Measurements from ENCODE around the gene RRP36.
"Not testable (repeated sequence)": the region's sequence is repeated elsewhere in the genome, so short reads cannot be mapped to it uniquely, and the experiment has no call there.

Gene RRP36

DNA sequence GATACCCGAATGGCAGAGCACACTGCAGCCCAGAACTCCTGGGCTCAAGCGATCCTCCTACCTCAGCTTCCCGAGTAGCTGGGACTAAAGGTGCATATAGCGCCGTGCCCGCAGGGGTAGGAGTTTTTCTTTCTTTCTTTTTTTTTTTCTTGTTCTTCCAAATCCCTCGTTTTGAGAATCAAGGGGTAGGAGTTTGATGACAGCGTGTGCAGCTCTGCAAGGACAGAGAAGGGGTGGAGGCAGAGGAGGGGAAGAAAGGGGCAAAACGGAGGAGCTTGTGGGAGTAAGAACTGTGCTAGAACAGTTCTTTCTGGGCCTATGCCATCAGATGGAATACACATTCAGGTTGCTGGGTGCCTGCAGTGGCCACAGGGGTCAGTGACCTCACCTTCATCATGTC, 15.3 kb downstream of the RRP36 start:
- H3K36me3 ChIP-seq (ENCODE audit: insufficient read depth, low read length), result peaks cover 46% of the 10 kb centered on the region
- H3K9me3 ChIP-seq (ENCODE audit: low read depth, low read length), result no peaks in the 10 kb centered on the region
- H3K9ac ChIP-seq (ENCODE audit: insufficient read length), result no peak overlapping the region
- TF ChIP-seq EZH2 (IDR thresholded peaks at IDR 0.05) (no peak), POLR2AphosphoS5 (IDR thresholded peaks at IDR 0.05; ENCODE audit: borderline replicate concordance, low read depth, low read length) (no peak), FOXP2 (optimal IDR thresholded peaks at IDR 0.05; ENCODE audit: control extremely low read depth, extremely low read length, insufficient read depth) (no peak)
- no peak for DNase-seq (ENCODE audit: low read depth, low spot score)
- no peak overlapping the region for H3K4me3 ChIP-seq
- no peak overlapping the region for H3K27ac ChIP-seq

DNA sequence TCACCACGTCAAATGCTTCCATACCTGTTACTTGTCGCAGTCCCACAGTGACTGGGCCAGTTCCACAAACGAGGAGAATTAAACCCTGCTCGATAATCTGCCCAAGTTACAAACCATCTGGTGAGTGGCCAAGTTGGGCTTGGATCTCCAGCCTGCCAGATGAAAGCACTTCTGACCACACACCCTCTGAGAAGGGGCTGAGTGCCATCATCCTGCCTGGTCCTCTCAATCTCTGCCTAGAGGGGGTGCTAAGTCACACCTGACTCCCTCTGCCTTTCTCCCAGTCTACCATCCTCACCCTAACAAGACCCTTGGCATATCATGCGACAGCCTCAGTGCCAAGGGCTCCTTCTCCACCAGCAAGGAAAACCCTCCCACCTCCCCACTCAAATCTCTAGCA, 15.8 kb downstream of the RRP36 start:
- H3K9me3 ChIP-seq (ENCODE audit: low read depth, low read length), result no peaks in the 10 kb centered on the region
- peaks cover 41% of the 10 kb centered on the region for H3K36me3 ChIP-seq (ENCODE audit: insufficient read depth, low read length)
- no peak overlapping the region for H3K4me3 ChIP-seq
- H3K9ac ChIP-seq (ENCODE audit: insufficient read length), result no peak overlapping the region
- no peak for DNase-seq (ENCODE audit: low read depth, low spot score)
- no peak overlapping the region; the same call in 1 of the 2 replicates for H3K27ac ChIP-seq
- TF ChIP-seq EZH2 (IDR thresholded peaks at IDR 0.05) (no peak), FOXP2 (optimal IDR thresholded peaks at IDR 0.05; ENCODE audit: control extremely low read depth, extremely low read length, insufficient read depth) (no peak), POLR2AphosphoS5 (IDR thresholded peaks at IDR 0.05; ENCODE audit: borderline replicate concordance, low read depth, low read length) (no peak)

- H3K9me3 ChIP-seq (ENCODE audit: low read depth, low read length), result no peaks in the 10 kb centered on the region
- no peak overlapping the region for H3K27ac ChIP-seq
- TF ChIP-seq EZH2 (IDR thresholded peaks at IDR 0.05) (no peak), POLR2AphosphoS5 (IDR thresholded peaks at IDR 0.05; ENCODE audit: borderline replicate concordance, low read depth, low read length) (no peak), FOXP2 (optimal IDR thresholded peaks at IDR 0.05; ENCODE audit: control extremely low read depth, extremely low read length, insufficient read depth) (no peak)
- no peak overlapping the region for H3K9ac ChIP-seq (ENCODE audit: insufficient read length)
- DNase-seq (ENCODE audit: low read depth, low spot score), result no peak
- peaks cover 38% of the 10 kb centered on the region for H3K36me3 ChIP-seq (ENCODE audit: insufficient read depth, low read length)
- H3K4me3 ChIP-seq, result no peak overlapping the region
Observed at GRCh38 chr6:43037706-43038105, 16.3 kb downstream of the RRP36 start.

- TF ChIP-seq EZH2 (IDR thresholded peaks at IDR 0.05) (no peak), FOXP2 (optimal IDR thresholded peaks at IDR 0.05; ENCODE audit: control extremely low read depth, extremely low read length, insufficient read depth) (no peak), POLR2AphosphoS5 (IDR thresholded peaks at IDR 0.05; ENCODE audit: borderline replicate concordance, low read depth, low read length) (no peak)
- Histone ChIP-seq H3K4me3 (no peak overlapping the region), H3K9me3 (ENCODE audit: low read depth, low read length) (no peaks in the 10 kb centered on the region), H3K27ac (no peak overlapping the region), H3K36me3 (ENCODE audit: insufficient read depth, low read length) (peaks cover 36% of the 10 kb centered on the region), H3K9ac (ENCODE audit: insufficient read length) (no peak overlapping the region)
- DNase-seq (ENCODE audit: low read depth, low spot score), result no peak
Observed at GRCh38 chr6:43038727-43039126, 17.3 kb downstream of the RRP36 start.

DNA sequence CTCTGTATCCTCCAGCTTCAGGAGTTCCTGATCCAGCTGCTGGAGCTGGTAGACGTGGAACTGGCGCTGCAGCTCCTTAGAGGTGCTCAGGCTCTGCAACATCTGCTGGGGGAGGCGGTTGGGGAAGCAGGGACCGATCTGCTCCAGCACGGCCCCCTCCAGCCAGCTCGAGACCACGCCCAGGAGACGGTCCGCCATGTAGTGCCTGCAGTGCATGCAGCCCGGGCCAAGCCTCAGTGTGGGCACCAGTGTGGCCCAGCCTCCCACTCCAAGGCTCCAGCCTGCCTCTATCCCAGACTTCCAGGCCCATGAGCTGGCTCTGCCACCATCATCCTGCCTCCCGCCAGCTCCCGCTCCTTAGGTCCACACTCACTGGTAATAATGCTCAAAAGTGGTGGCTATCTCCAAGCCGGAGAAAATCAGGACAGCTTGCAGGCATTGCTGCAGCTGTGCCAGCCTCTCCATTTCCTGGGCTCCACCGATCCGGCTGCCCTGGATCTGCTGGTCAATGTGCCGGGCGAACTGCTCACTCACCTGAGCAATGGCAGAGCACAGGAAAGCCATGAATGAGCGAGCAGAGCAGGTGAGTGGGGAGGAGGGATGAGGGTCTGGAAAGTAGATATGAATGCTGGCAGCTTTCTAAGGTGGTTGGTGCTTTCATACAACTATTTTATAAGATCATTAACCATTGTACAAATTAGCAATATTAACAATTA, 19.3 kb downstream of the RRP36 start:
- H3K36me3 ChIP-seq (ENCODE audit: insufficient read depth, low read length), result peaks cover 39% of the 10 kb centered on the region; the same call in 1 of the 2 replicates
- no peak overlapping the region for H3K27ac ChIP-seq
- TF ChIP-seq POLR2AphosphoS5 (IDR thresholded peaks at IDR 0.05; ENCODE audit: borderline replicate concordance, low read depth, low read length) (no peak), EZH2 (IDR thresholded peaks at IDR 0.05) (no peak), FOXP2 (optimal IDR thresholded peaks at IDR 0.05; ENCODE audit: control extremely low read depth, extremely low read length, insufficient read depth) (no peak)
- H3K9ac ChIP-seq (ENCODE audit: insufficient read length), result no peak overlapping the region
- H3K9me3 ChIP-seq (ENCODE audit: low read depth, low read length), result no peaks in the 10 kb centered on the region
- no peak for DNase-seq (ENCODE audit: low read depth, low spot score)
- no peak overlapping the region for H3K4me3 ChIP-seq

GRCh38 chr6:43041475-43041874, 20.1 kb downstream of the RRP36 start:
- not testable (repeated sequence) for H3K27ac ChIP-seq; H3K9ac ChIP-seq (ENCODE audit: insufficient read length); H3K4me3 ChIP-seq; H3K9me3 ChIP-seq (ENCODE audit: low read depth, low read length); DNase-seq (ENCODE audit: low read depth, low spot score)
- H3K36me3 ChIP-seq (ENCODE audit: insufficient read depth, low read length), result peaks cover 39% of the 10 kb centered on the region; the same call in 1 of the 2 replicates

DNA sequence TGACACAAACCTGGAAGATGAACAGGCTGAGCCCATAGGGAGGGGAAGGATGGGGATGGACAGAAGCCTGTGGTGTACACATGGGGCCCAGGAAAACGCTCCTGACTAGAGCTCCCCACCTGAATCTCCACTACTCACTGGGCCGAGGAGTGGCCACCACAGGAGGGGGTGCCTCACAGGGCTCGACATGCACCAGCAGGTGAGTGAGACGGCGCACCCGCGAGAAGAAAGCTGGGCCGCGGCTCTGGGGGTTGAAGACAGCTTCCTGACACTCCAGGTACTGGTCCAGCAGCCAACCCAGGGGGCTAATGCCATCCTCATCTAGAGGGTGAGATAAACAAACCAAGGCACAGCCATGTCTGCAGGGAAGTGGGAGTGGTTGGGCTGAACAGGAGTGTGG, 21.9 kb downstream of the RRP36 start:
- no peak overlapping the region for H3K9ac ChIP-seq (ENCODE audit: insufficient read length)
- peaks cover 39% of the 10 kb centered on the region; the same call in 1 of the 2 replicates for H3K36me3 ChIP-seq (ENCODE audit: insufficient read depth, low read length)

DNA sequence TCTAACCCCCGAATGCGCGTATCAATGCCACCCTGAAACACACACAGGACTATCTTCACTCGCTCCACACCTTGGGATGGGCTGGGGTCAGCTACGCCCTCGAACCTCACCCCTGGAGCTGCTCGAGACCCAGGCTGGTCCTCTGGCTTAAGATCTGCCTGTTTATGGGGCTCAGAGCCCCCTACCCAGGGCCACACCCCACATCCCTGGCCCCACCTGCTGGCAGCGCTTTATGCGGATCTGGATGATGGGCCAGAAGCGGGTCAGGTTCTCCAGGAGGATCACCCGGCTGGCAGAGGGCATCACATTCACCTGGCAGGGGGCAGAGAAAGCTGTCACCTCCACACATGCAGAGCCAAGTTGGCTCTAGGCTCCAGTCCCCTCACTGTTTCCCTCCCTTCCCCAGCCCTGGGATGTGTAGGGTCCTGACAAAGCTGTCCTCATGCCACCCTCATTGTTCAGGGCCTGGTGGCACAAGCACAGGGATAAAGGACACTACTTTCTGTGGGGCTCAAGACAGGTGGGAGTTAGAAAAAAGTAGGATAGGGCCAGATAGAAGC, 24.0 kb downstream of the RRP36 start:
- no peak for DNase-seq (ENCODE audit: low read depth, low spot score)
- Histone ChIP-seq H3K4me3 (no peak overlapping the region), H3K9ac (ENCODE audit: insufficient read length) (no peak overlapping the region), H3K36me3 (ENCODE audit: insufficient read depth, low read length) (peaks cover 48% of the 10 kb centered on the region; the same call in 1 of the 2 replicates), H3K27ac (no peak overlapping the region), H3K9me3 (ENCODE audit: low read depth, low read length) (no peaks in the 10 kb centered on the region)
- TF ChIP-seq POLR2AphosphoS5 (IDR thresholded peaks at IDR 0.05; ENCODE audit: borderline replicate concordance, low read depth, low read length) (no peak), EZH2 (IDR thresholded peaks at IDR 0.05) (no peak), FOXP2 (optimal IDR thresholded peaks at IDR 0.05; ENCODE audit: control extremely low read depth, extremely low read length, insufficient read depth) (no peak)

More for the DNA sequence above, 21.9 kb downstream of the RRP36 start:
- no peak for DNase-seq (ENCODE audit: low read depth, low spot score)
- H3K9me3 ChIP-seq (ENCODE audit: low read depth, low read length), result no peaks in the 10 kb centered on the region
- no peak overlapping the region for H3K4me3 ChIP-seq
- no peak for TF ChIP-seq FOXP2 (optimal IDR thresholded peaks at IDR 0.05; ENCODE audit: control extremely low read depth, extremely low read length, insufficient read depth)
- TF ChIP-seq POLR2AphosphoS5 (IDR thresholded peaks at IDR 0.05; ENCODE audit: borderline replicate concordance, low read depth, low read length), result no peak
- no peak for TF ChIP-seq EZH2 (IDR thresholded peaks at IDR 0.05)
- no peak overlapping the region for H3K27ac ChIP-seq

Measured in SK-N-MC (cell line).